ENCODE results near the gene KIF1C.
"Not testable (repeated sequence)": the region's sequence is repeated elsewhere in the genome, so short reads cannot be mapped to it uniquely, and the experiment has no call there.

Gene KIF1C

GRCh38 chr17:4999430-5000093 lies 1.8 kb downstream of the KIF1C start:
- in situ Hi-C loops (cut with MboI; ENCODE audit: low sequenced_read_pairs) = no loop called here

GRCh38 chr17:5000237-5000639 lies 2.5 kb downstream of the KIF1C start:
- in situ Hi-C loops (cut with MboI; ENCODE audit: low sequenced_read_pairs) = no loop called here

- in situ Hi-C loops (cut with MboI; ENCODE audit: low sequenced_read_pairs) = no loop called here
Observed at GRCh38 chr17:5002121-5002788, 4.5 kb downstream of the KIF1C start.

DNA sequence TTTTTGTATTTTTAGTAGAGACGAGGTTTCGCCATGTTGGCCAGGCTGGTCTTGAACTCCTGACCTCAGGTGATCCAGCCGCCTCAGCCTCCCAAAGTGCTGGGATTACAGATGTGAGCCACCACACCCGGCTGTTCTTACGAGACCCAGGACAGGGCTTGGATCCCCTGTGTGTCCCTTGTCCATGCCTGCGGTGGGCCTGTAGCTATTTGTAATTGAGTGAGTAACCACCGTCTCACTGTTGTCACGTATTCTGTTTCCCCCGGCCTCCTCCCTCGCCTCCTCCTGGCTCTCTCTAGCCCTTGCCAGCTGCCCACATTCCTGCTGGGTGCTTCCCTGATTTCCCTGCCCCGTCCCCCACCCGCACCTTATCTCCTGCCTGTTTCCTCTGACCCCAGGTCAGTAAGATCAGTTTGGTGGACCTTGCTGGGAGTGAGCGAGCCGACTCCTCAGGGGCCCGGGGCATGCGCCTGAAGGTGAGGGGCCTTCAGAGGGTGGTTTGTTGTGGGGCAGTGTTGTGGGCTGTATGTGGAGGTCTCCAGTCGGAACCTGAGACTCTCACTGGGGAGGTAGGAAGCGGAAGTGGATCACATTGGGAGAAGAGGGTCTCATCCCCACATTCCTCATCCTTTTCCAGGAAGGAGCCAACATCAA lies 5.6 kb downstream of the KIF1C start:
- in situ Hi-C loops (cut with MboI; ENCODE audit: low sequenced_read_pairs) = no loop called here

DNA sequence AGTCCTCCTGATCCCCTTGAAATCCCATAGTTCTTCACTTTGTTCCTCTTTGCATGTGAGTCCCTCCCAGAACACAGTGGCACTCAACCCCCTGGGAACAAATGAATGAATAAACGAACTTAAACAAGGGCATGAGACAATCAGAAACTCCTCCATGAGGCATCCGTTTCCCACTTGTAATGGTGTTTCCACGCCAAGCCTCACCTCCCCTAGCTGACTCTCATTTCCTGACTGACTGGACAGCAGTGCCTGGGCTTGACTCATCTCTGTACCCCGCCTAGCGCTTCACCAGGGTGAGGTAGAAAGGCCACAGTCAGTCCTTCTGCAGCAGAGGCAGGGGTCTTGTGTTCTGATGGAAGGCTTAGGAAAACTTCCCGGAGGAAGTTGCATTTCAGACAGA lies 14.2 kb downstream of the KIF1C start:
- in situ Hi-C loops (cut with MboI; ENCODE audit: low sequenced_read_pairs) = no loop called here

- in situ Hi-C loops (cut with MboI; ENCODE audit: low sequenced_read_pairs) = no loop called here
Observed at GRCh38 chr17:5014357-5014756, 16.6 kb downstream of the KIF1C start.

- in situ Hi-C loops (cut with MboI; ENCODE audit: low sequenced_read_pairs) = no loop called here
Observed at GRCh38 chr17:5019475-5019956, 21.8 kb downstream of the KIF1C start.

DNA sequence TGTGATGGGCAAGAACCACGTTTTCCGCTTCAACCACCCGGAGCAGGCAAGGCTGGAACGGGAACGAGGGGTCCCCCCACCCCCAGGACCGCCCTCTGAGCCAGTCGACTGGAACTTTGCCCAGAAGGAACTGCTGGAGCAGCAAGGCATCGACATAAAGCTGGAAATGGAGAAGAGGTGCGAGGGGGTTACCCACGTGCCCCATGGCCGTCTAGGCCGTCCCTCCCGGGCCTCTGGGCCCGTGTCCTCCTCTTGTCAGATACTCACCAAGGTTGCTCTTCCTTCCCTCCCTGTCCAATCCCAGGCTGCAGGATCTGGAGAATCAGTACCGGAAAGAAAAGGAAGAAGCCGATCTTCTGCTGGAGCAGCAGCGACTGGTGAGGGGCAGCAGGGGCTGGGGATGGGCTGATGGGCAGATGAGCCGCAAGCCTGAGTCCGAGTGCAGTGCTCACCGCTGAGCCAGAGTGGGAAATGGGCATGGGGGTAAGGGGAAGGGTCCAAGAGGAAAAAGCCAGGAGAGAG lies 22.8 kb downstream of the KIF1C start:
- in situ Hi-C loops (cut with MboI; ENCODE audit: low sequenced_read_pairs) = no loop called here

DNA sequence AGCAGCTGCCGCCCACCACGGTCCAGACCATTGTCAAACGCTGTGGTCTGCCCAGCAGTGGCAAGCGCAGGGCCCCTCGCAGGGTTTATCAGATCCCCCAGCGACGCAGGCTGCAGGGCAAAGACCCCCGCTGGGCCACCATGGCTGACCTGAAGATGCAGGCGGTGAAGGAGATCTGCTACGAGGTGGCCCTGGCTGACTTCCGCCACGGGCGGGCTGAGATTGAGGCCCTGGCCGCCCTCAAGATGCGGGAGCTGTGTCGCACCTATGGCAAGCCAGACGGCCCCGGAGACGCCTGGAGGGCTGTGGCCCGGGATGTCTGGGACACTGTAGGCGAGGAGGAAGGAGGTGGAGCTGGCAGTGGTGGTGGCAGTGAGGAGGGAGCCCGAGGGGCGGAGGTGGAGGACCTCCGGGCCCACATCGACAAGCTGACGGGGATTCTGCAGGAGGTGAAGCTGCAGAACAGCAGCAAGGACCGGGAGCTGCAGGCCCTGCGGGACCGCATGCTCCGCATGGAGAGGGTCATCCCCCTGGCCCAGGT lies 24.5 kb downstream of the KIF1C start:
- in situ Hi-C loops (cut with MboI; ENCODE audit: low sequenced_read_pairs) = no loop called here

DNA sequence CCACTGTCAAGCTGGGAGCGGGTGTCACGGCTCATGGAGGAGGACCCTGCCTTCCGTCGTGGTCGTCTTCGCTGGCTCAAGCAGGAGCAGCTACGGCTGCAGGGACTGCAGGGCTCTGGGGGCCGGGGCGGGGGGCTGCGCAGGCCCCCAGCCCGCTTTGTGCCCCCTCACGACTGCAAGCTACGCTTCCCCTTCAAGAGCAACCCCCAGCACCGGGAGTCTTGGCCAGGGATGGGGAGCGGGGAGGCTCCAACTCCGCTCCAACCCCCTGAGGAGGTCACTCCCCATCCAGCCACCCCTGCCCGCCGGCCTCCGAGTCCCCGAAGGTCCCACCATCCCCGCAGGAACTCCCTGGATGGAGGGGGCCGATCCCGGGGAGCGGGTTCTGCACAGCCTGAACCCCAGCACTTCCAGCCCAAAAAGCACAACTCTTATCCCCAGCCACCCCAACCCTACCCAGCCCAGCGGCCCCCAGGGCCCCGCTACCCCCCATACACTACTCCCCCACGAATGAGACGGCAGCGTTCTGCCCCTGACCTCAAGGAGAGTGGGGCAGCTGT lies 25.9 kb downstream of the KIF1C start:
- in situ Hi-C loops (cut with MboI; ENCODE audit: low sequenced_read_pairs) = no loop called here

GRCh38 chr17:5024604-5025003 lies 26.9 kb downstream of the KIF1C start:
- in situ Hi-C loops (cut with MboI; ENCODE audit: low sequenced_read_pairs) = no loop called here

- in situ Hi-C loops (cut with MboI; ENCODE audit: low sequenced_read_pairs) = no loop called here
Observed at GRCh38 chr17:5027299-5027698, 29.5 kb downstream of the KIF1C start.

- in situ Hi-C loops (cut with MboI; ENCODE audit: low sequenced_read_pairs) = no loop called here
Observed at GRCh38 chr17:5027916-5028315, 30.2 kb downstream of the KIF1C start.

DNA sequence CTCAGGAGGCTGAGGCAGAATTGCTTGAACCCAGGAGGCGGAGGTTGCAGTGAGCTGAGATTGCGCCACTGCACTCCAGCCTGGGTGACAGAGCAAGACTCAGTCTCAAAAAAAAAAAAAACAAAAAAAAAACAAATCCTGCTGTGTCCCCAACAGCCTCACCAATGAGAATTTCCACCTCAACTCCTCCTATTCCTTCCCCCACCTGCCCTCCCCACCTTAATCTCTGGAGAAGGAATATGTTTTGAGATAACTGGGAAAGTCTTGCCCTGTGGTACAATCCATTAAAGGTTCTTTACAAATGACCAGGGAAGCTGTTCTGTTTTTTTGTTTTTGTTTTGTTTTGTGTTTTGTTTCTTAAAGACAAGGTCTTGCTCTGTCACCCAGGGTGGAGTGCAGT lies 32.4 kb downstream of the KIF1C start:
- in situ Hi-C loops (cut with MboI; ENCODE audit: low sequenced_read_pairs) = not testable (repeated sequence)

DNA sequence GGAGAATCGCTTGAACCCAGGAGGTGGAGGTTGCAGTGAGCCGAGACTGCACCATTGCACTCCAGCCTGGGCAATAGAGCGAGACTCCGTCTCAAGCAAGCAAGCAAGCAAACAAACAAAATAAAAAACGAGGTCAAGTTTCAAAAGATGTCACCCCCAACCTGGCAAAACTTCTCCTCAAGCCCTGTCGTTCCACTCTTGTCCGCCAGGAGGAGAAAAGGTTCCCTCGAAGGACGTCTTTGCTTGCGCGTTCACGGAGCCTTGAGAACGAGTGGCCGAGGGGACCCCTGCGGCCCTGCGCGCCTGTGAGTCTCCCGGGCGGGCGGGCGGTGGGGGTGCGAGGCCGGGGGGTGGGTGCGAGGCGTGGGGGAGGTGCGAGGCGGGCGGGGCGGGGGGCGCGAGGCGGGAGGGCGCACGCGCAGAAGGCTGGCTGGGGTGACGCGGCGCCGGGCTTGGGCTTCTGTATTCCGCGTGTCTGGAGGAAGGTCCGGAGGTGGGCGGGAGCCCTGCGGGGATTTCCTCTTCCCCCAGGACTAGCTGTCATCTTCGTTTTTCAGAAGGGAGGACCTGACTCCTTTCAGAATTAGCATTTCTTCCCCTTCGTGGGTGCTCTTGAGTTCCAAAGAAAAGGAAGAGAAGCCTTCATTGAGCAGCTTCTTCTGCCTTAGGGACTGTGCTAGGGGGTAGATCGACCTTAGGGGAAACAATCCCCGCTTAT lies 33.8 kb downstream of the KIF1C start:
- in situ Hi-C loops (cut with MboI; ENCODE audit: low sequenced_read_pairs) = no loop called here

DNA sequence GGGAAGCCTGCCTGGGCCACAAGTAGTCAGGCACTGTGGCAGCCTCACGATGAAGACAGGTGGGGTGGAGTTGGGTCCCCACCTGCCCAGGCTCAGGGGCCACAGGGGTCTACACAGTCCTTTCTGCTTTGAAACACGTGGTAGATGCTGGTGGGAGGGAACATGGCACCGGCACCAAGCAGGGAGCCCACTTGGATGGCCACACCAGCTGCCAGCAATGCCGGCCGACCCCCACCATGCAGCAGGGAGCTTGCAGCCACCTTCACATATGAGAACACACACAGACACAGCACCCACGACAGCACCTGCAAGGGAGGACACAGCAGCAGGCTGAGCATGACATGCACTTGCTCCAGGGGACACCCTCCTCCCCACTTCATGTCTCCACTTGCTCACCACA lies 35.1 kb downstream of the KIF1C start:
- in situ Hi-C loops (cut with MboI; ENCODE audit: low sequenced_read_pairs) = no loop called here

GRCh38 chr17:5033352-5034015 lies 35.7 kb downstream of the KIF1C start:
- in situ Hi-C loops (cut with MboI; ENCODE audit: low sequenced_read_pairs) = no loop called here

DNA sequence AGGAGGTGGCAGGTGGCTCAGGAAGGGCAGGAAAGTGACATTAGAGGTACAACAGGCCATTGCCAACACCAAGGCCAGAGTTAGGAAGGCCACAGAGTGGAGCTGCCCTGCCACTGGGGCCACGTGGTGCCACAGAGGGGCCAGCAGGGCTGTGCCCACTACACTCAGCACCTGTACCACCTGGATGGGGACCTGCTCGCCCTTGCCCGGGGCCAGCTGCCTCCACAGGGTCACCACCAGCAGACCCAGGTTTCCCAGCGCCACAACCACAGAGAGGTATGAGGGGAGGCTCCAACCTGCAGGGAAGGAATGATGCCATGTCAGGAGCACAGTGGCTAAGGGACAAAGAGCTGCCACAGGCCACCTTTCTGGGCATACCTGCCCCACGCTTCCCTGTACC lies 36.3 kb downstream of the KIF1C start:
- in situ Hi-C loops (cut with MboI; ENCODE audit: low sequenced_read_pairs) = no loop called here

GRCh38 chr17:5034651-5035050 lies 36.9 kb downstream of the KIF1C start:
- in situ Hi-C loops (cut with MboI; ENCODE audit: low sequenced_read_pairs) = no loop called here

GRCh38 chr17:5035315-5035714 lies 37.6 kb downstream of the KIF1C start, which contains the start of gene SLC52A1:
Gene SLC52A1, minus strand, starts transcription at chr17:5035426. Its CDS starts 820 bp downstream, at chr17:5034606.
- in situ Hi-C loops (cut with MboI; ENCODE audit: low sequenced_read_pairs) = no loop called here
